ENCODE results near the gene PITX3.
"Not testable (repeated sequence)": the region's sequence is repeated elsewhere in the genome, so short reads cannot be mapped to it uniquely, and the experiment has no call there.

DNA sequence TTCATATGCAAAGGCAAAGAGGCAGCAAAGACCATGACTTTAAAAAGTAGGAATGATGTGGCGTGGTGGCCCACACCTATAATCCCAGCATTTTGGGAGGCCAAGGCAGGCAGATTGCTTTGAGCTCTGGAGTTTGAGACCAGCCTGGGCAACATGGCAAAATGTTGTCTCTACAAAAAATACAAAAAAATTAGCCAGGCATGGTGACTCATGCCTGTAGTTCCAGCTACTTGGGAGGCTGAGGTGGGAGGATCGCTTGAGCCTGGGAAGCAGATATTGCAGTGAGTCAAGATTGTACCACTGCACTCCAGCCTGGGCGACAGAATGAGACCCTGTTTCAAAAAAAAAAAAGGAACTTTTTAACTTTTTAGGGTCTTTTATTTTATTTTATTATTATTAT lies 11.2 kb upstream of the PITX3 start:
- TF ChIP-seq, protein P1, sequence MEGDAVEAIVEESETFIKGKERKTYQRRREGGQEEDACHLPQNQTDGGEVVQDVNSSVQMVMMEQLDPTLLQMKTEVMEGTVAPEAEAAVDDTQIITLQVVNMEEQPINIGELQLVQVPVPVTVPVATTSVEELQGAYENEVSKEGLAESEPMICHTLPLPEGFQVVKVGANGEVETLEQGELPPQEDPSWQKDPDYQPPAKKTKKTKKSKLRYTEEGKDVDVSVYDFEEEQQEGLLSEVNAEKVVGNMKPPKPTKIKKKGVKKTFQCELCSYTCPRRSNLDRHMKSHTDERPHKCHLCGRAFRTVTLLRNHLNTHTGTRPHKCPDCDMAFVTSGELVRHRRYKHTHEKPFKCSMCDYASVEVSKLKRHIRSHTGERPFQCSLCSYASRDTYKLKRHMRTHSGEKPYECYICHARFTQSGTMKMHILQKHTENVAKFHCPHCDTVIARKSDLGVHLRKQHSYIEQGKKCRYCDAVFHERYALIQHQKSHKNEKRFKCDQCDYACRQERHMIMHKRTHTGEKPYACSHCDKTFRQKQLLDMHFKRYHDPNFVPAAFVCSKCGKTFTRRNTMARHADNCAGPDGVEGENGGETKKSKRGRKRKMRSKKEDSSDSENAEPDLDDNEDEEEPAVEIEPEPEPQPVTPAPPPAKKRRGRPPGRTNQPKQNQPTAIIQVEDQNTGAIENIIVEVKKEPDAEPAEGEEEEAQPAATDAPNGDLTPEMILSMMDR (IDR thresholded peaks at IDR 0.05; ENCODE audit: extremely low read depth in 1 of 2, insufficient read depth in 1 of 2, low read depth in 1 of 2, low read length in 2 of 2), result not testable (repeated sequence)
- TF ChIP-seq POLR2A (IDR thresholded peaks at IDR 0.05; ENCODE audit: low read depth, low read length); EZH2 (IDR thresholded peaks at IDR 0.05; ENCODE audit: borderline replicate concordance, low read depth, low read length, severe bottlenecking); GATA2 (IDR thresholded peaks at IDR 0.05; ENCODE audit: insufficient read depth, insufficient read length, low read depth, low read length); POLR2AphosphoS5 (IDR thresholded peaks at IDR 0.05; ENCODE audit: insufficient read depth, low read depth, low read length): not testable (repeated sequence)
